ENCODE results near the gene CDC6. TPM values are rescaled to one million over a fixed set of nuclear protein-coding genes. Genes with fewer than 3 reads are reported as not detected.

The CDC6 gene
- total RNA-seq, 1 donor from 2014 or later, result 16.4 TPM

DNA sequence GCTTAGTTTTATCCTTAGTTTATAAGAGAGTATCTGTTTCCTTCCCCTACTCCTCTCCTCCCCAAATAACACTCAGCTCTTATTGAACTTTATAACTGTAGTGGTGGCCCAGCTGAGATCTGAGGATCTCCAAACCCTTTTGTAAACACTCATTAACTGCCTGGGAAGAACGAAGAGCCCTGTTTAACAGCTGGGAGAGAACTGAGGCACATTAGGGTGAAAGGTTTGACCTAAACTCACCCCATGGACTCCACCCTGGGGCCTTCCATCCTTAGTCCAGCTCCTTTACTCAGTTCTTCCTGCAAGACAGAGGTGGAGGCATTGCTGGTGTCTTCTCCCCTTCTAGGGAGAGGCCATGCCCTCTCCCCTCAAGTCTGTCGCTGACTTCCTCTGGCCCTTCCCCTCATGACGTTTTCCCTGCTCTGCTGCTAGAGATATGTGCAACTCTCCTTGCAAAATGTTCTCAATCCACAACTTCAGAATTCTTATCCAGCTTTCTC lies 20.1 kb downstream of the CDC6 start:
- Mint-ChIP-seq H3K27me3 (ENCODE audit: low read depth) (no peaks in the 10 kb centered on the region), H3K4me1 (peaks cover 57% of the 10 kb centered on the region), H3K4me3 (no peak overlapping the region), H3K36me3 (no peaks in the 10 kb centered on the region), H3K27ac (no peak overlapping the region), H3K9me3 (no peaks in the 10 kb centered on the region)
- no peak for DNase-seq (ENCODE audit: low spot score in 2 of 2, unreplicated experiment in 2 of 2)
- TF ChIP-seq, protein P1, sequence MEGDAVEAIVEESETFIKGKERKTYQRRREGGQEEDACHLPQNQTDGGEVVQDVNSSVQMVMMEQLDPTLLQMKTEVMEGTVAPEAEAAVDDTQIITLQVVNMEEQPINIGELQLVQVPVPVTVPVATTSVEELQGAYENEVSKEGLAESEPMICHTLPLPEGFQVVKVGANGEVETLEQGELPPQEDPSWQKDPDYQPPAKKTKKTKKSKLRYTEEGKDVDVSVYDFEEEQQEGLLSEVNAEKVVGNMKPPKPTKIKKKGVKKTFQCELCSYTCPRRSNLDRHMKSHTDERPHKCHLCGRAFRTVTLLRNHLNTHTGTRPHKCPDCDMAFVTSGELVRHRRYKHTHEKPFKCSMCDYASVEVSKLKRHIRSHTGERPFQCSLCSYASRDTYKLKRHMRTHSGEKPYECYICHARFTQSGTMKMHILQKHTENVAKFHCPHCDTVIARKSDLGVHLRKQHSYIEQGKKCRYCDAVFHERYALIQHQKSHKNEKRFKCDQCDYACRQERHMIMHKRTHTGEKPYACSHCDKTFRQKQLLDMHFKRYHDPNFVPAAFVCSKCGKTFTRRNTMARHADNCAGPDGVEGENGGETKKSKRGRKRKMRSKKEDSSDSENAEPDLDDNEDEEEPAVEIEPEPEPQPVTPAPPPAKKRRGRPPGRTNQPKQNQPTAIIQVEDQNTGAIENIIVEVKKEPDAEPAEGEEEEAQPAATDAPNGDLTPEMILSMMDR (IDR thresholded peaks at IDR 0.05; ENCODE audit: unreplicated experiment), result no peak

DNA sequence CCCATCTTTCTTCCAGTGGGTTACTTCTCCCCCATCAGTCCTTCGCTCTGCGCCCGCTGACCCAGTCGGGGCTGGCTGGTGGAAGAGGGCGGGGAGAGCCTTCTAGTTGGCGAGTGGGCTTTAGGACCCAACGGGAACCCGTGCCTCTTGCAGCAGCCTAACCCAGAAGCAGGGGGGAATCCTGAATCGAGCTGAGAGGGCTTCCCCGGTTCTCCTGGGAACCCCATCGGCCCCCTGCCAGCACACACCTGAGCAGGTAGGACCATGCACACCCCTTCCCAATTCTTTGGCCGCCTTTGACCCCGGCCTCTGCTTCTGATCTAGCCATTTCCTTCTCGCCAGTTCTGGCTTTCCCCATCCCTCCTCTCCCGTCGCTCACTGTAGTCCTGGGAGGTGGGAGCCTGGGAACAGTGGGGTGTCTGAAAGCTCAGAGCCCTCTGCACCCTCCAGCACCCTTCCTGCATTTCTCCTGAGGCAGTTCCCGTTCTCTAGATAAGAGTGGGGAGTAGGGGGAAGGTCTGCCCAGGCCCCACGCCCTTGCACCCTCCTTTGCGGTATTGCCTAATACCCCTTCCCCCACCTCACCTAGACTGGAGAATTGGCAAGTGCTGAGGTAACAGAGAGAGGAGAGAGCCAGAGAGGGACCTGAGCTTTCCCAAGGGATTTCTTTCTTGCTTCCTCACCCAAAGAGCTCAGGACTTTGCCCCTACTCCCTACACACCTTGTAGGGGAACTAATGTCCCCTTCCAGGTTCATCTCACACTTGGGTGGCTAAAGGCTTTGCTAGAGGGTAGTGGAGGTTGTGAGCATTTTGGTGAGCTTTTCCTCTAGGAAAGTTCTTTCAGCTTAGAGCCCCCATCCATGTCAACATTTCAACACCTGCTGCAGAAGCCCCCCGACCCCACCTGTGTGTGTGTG lies 21.6 kb downstream of the CDC6 start, which contains the start of gene RARA:
Gene RARA, plus strand, starts transcription at position 150 of the 918 bp plus-strand sequence. CDS start 22,039 bp downstream, outside the sequence.
- Mint-ChIP-seq H3K36me3 (no peaks in the 10 kb centered on the region), H3K4me1 (peaks cover 56% of the 10 kb centered on the region), H3K4me3 (no peak within 1 kb of the TSS), H3K27me3 (ENCODE audit: low read depth) (no peaks in the 10 kb centered on the region), H3K27ac (no peak within 1 kb of the TSS), H3K9me3 (no peaks in the 10 kb centered on the region)
- TF ChIP-seq, protein P1 (IDR thresholded peaks at IDR 0.05; ENCODE audit: unreplicated experiment), result no peak
- DNase-seq (ENCODE audit: low spot score in 2 of 2, unreplicated experiment in 2 of 2), result peak in 1 of 2 experiments; percentile 64

DNA sequence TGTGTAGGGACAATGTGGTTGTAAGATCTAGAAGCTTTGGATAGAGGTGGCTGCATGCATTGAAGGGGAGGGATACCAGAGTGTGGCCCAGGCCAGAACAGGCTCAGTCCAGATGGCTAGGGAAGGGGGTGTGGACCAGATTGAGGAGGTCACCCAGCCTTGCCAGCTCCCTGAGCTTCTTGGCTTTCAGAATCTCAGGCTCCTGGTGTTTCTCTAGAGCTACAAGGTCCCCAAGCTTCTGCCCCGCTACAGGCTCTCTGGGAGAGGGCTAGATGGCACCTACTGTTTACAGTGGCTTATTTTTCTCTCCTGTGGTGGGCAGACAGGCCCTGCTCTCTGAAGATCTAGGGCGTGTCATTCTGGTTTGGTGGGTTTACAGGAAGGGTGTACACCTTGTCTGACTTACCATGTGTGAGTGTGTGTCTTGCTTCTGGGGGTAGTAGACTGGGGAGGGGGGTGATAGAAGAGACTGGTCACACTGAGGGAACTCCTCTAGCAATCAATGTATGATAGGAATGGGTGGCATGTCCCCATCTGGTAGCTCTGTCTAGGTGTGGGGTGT lies 22.4 kb downstream of the CDC6 start:
- TF ChIP-seq, protein P1 (IDR thresholded peaks at IDR 0.05; ENCODE audit: unreplicated experiment), result no peak
- H3K4me1 Mint-ChIP-seq, result peaks cover 55% of the 10 kb centered on the region
- no peaks in the 10 kb centered on the region for H3K9me3 Mint-ChIP-seq
- no peak overlapping the region for H3K27ac Mint-ChIP-seq
- no peak overlapping the region for H3K4me3 Mint-ChIP-seq
- H3K27me3 Mint-ChIP-seq (ENCODE audit: low read depth), result no peaks in the 10 kb centered on the region
- DNase-seq (ENCODE audit: low spot score in 2 of 2, unreplicated experiment in 2 of 2), result no peak
- H3K36me3 Mint-ChIP-seq, result no peaks in the 10 kb centered on the region

DNA sequence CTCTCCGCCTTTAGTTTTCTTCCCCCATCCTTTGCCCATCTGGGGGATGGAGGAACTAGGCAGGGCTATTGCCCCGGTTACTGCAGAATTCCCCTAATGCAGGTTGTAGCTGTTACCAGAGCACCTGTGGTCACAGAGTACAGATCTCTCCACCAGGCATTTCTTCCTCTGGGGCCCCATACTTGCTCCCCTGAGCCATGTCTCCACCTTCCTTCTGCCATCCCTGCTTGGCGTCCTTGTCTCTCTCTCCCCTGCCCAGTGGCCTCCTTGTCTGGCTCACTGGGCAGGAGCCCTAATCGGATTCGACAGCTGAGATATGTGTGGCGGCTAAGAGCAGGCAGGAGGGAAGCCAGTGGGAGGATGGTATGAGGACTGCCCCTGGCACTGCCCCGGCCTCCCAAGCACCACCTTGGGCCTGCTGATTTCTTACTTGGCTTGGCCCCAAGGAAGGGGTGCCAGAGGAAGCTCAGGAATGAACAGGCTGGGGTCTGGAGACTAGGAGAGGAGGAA lies 23.3 kb downstream of the CDC6 start:
- no peak overlapping the region for H3K4me3 Mint-ChIP-seq
- H3K27me3 Mint-ChIP-seq (ENCODE audit: low read depth), result no peaks in the 10 kb centered on the region
- TF ChIP-seq, protein P1 (IDR thresholded peaks at IDR 0.05; ENCODE audit: unreplicated experiment), result no peak
- no peaks in the 10 kb centered on the region for H3K36me3 Mint-ChIP-seq
- no peak for DNase-seq (ENCODE audit: low spot score in 2 of 2, unreplicated experiment in 2 of 2)
- H3K4me1 Mint-ChIP-seq, result peaks cover 61% of the 10 kb centered on the region
- H3K27ac Mint-ChIP-seq, result peak overlapping the region; percentile 60
- no peaks in the 10 kb centered on the region for H3K9me3 Mint-ChIP-seq

DNA sequence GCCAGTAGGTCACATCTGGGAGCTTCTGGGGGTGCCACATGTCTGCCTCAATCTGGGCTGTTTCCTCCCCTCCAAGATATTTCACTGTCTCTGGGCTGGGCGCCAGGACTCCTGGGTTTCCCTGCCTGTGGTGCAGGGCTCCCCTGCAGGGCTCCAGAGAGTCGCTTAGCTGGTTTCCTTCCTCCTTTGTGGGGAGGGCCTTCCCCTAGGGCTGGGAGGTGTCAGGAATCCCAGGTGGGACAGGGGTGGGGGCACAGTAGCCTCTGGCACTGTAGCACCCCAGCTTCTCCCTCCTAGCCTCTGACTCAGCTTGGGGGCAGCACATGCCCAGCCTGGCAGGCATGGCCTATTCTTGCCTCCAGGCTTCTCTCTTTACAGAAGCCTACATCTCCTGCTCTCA lies 23.9 kb downstream of the CDC6 start:
- Mint-ChIP-seq H3K36me3 (no peaks in the 10 kb centered on the region), H3K4me3 (no peak overlapping the region), H3K4me1 (peaks cover 68% of the 10 kb centered on the region), H3K9me3 (no peaks in the 10 kb centered on the region), H3K27ac (peak overlapping the region; percentile 60), H3K27me3 (ENCODE audit: low read depth) (no peaks in the 10 kb centered on the region)
- no peak for DNase-seq (ENCODE audit: low spot score in 2 of 2, unreplicated experiment in 2 of 2)
- TF ChIP-seq, protein P1 (IDR thresholded peaks at IDR 0.05; ENCODE audit: unreplicated experiment), result no peak

Data from mesothelial cell of epicardium (in vitro differentiated cells).